WTC11 (cell line): ENCODE data around the gene FITM2. TPM values are rescaled to one million over a fixed set of nuclear protein-coding genes. Genes with fewer than 3 reads are reported as not detected.

ENCODE experiments used
- ATAC-seq: fragments of 200-7000 bp; cut with Tn5 transposase; 2 replicates; pipeline ENCODE4 v1.10.0; 2021; ENCODE audit warnings: mild to moderate bottlenecking, moderate library complexity
- CTCF ChIA-PET: fragments of 300-600 bp; sonication (Branson Sonifier 250); formaldehyde crosslinking; loops from one replicate; lab custom pipeline; 2021; ENCODE audit warnings: antibody characterized with exemption; lab: Charles Lee
- POLR2A ChIA-PET: fragments of 350-600 bp; sonication (Branson Sonifier 250); formaldehyde crosslinking; loops from one replicate; lab custom pipeline; 2021; ENCODE audit warnings: antibody characterized with exemption; lab: Charles Lee
- DNase-seq: peaks from one replicate; pipeline ENCODE4 v3.0.0; 2021; ENCODE audit warnings: low spot score
- H3K27ac Mint-ChIP-seq: 2 replicates; pipeline ENCODE4 v1.8.0; 2021; ENCODE audit warnings: mixed read lengths
- H3K27me3 Mint-ChIP-seq: 2 replicates; pipeline ENCODE4 v1.8.0; 2021; ENCODE audit warnings: low read depth, mild to moderate bottlenecking, moderate library complexity, mixed read lengths
- H3K36me3 Mint-ChIP-seq: 2 replicates; pipeline ENCODE4 v1.8.0; 2021; ENCODE audit warnings: mixed read lengths
- H3K4me1 Mint-ChIP-seq: 2 replicates; pipeline ENCODE4 v1.8.0; 2022; ENCODE audit warnings: mixed read lengths
- H3K4me3 Mint-ChIP-seq: 2 replicates; pipeline ENCODE4 v1.8.0; 2021; ENCODE audit warnings: mild to moderate bottlenecking, moderate library complexity, mixed read lengths
- H3K9me3 Mint-ChIP-seq: 2 replicates; pipeline ENCODE4 v1.8.0; 2021; ENCODE audit warnings: mixed read lengths
- GTF2I ChIP-seq: fragments of 250-450 bp; sonication (Bioruptor Pico); conservative IDR thresholded peaks from 2 replicates; pipeline ENCODE4 v1.4.0; 2021; ENCODE audit warnings: mild to moderate bottlenecking
- HMGA2 ChIP-seq: fragments of 250-450 bp; sonication (Bioruptor Pico); IDR thresholded peaks from 2 replicates; pipeline ENCODE4 v1.4.0; 2021; ENCODE audit warnings: mild to moderate bottlenecking, moderate library complexity
- JAZF1 ChIP-seq: fragments of 250-450 bp; sonication (Bioruptor Pico); IDR thresholded peaks from 2 replicates; pipeline ENCODE4 v1.9.0; 2021; ENCODE audit warnings: moderate library complexity, mild to moderate bottlenecking, inconsistent platforms
- RORB ChIP-seq: fragments of 250-450 bp; sonication (Bioruptor Pico); IDR thresholded peaks from 2 replicates; pipeline ENCODE4 v1.9.0; 2021; ENCODE audit warnings: mild to moderate bottlenecking
- ZNF423 ChIP-seq: fragments of 250-450 bp; sonication (Bioruptor Pico); IDR thresholded peaks from 2 replicates; pipeline ENCODE4 v2.1.2; 2022; ENCODE audit warnings: mild to moderate bottlenecking, moderate library complexity
- total RNA-seq: library from RNA; stranded (reverse); gene quantifications from 3 replicates; pipeline ENCODE4 v1.2.3, GENCODE V29; 2021
- TF ChIP-seq, protein P1 (sequence below): fragments of 250-450 bp; sonication (Bioruptor Pico); IDR thresholded peaks from 2 replicates; pipeline ENCODE4 v1.9.0; 2021; ENCODE audit warnings: mild to moderate bottlenecking
- TF ChIP-seq, protein P2 (sequence below): sonication (generic); formaldehyde crosslinking; IDR thresholded peaks from 2 replicates; pipeline ENCODE4 v1.8.0; 2022; ENCODE audit warnings: mild to moderate bottlenecking, missing genetic modification reagents
- TF ChIP-seq, protein P3 (sequence below): fragments of 200-600 bp; IDR thresholded peaks from 2 replicates; pipeline ENCODE4 v1.8.0; 2022; ENCODE audit warnings: antibody characterized with exemption
- TF ChIP-seq, protein P4 (sequence below): fragments of 250-450 bp; sonication (Bioruptor Pico); IDR thresholded peaks from 2 replicates; pipeline ENCODE4 v1.9.0; 2021; ENCODE audit warnings: mild to moderate bottlenecking, borderline replicate concordance

FITM2 gene
- total RNA-seq, 1 experiment from 2014 or later: 2.0 TPM

DNA sequence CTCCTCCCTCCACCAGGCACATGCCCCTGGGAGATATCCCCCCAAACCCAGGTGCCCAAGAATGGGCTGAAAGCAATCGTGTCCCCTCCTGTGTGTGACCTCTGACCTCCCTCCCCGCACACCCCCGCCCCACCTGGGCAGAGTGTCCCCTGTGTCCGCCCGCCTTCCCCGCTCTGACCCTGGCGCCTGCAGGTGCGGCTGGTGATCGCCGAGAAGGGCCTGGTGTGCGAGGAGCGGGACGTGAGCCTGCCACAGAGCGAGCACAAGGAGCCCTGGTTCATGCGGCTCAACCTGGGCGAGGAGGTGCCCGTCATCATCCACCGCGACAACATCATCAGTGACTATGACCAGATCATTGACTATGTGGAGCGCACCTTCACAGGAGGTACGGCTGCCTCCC, 54.0 kb downstream of the FITM2 start (continued):
- TF ChIP-seq, protein P1, sequence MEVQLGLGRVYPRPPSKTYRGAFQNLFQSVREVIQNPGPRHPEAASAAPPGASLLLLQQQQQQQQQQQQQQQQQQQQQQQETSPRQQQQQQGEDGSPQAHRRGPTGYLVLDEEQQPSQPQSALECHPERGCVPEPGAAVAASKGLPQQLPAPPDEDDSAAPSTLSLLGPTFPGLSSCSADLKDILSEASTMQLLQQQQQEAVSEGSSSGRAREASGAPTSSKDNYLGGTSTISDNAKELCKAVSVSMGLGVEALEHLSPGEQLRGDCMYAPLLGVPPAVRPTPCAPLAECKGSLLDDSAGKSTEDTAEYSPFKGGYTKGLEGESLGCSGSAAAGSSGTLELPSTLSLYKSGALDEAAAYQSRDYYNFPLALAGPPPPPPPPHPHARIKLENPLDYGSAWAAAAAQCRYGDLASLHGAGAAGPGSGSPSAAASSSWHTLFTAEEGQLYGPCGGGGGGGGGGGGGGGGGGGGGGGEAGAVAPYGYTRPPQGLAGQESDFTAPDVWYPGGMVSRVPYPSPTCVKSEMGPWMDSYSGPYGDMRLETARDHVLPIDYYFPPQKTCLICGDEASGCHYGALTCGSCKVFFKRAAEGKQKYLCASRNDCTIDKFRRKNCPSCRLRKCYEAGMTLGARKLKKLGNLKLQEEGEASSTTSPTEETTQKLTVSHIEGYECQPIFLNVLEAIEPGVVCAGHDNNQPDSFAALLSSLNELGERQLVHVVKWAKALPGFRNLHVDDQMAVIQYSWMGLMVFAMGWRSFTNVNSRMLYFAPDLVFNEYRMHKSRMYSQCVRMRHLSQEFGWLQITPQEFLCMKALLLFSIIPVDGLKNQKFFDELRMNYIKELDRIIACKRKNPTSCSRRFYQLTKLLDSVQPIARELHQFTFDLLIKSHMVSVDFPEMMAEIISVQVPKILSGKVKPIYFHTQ (CRISPR knock-in tag): no peak
- no peak for TF ChIP-seq JAZF1 (CRISPR knock-in tag)

DNA sequence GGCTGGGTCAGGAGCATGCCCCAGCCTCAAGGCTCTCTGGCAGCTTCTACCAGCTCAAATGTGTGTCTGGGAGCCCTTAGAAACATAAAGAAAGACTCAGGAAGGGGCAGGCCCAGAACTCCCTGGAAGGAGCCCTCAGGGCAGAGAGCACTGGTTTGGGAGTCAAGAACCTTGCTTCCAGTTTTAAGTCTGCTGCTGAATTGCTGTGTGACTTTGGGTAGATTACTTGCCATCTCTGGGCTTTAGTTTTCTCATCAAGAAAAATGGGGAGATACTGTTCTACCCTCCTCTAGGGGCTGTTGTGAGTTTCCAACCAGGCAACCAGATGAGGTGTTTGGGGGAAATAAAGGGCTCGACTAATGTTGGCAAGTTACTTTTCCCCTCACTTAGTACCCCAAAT, 55.1 kb downstream of the FITM2 start:
- no peak for ATAC-seq
- no peaks in the 10 kb centered on the region for H3K9me3 Mint-ChIP-seq
- no peak overlapping the region for H3K27ac Mint-ChIP-seq
- 0 out of 2 replicates have a peak, but pooled peaks have one; percentile 29 for TF ChIP-seq GTF2I (CRISPR knock-in tag)
- TF ChIP-seq, protein P2, sequence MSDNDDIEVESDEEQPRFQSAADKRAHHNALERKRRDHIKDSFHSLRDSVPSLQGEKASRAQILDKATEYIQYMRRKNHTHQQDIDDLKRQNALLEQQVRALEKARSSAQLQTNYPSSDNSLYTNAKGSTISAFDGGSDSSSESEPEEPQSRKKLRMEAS (CRISPR knock-in tag): no peak
- TF ChIP-seq, all 79 proteins: peak for 1
- no peak for DNase-seq
- POLR2A ChIA-PET: interaction anchor here (0.8 kb wide), 1 partner anchor 32 kb away, joined by 3 read pairs; no protein-coding TSS in a partner anchor
- no peaks in the 10 kb centered on the region for H3K36me3 Mint-ChIP-seq
- H3K4me3 Mint-ChIP-seq: no peak overlapping the region
- CTCF ChIA-PET: interaction anchor here (1.0 to 4.3 kb wide), 3 partner anchors 33 to 137 kb away, joined by 3 to 22 read pairs (median 4); no protein-coding TSS in a partner anchor
- H3K4me1 Mint-ChIP-seq: peaks cover 6% of the 10 kb centered on the region
- no peaks in the 10 kb centered on the region for H3K27me3 Mint-ChIP-seq

DNA sequence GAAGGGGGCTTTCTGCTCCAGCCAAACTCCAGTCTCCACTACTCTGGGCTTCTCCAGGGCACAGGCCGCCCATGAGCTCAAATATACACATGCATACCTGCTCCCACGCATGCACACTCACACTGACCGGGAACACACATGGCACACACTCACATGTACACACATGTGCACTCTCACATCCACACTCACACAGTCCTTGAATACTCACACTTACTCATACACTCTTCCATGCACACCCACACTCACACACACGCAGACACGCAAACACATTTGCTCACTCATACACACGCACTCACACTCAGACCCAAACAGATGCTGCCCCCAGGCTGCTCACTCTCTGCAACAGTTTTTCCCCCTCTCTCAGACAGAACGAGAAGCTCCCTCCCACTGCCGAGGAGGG, 56.9 kb downstream of the FITM2 start:
- Mint-ChIP-seq H3K9me3 (no peaks in the 10 kb centered on the region), H3K27ac (no peak overlapping the region), H3K4me3 (no peak overlapping the region), H3K4me1 (peaks cover 6% of the 10 kb centered on the region), H3K36me3 (no peaks in the 10 kb centered on the region), H3K27me3 (no peaks in the 10 kb centered on the region)
- POLR2A ChIA-PET: no interaction called here
- ATAC-seq: no peak
- no peak for DNase-seq
- CTCF ChIA-PET: interaction anchor here (1.0 to 4.3 kb wide), 9 partner anchors 10 to 131 kb away, joined by 3 to 25 read pairs (median 7); partner anchors contain the start of gene FITM2
- TF ChIP-seq, protein P3, sequence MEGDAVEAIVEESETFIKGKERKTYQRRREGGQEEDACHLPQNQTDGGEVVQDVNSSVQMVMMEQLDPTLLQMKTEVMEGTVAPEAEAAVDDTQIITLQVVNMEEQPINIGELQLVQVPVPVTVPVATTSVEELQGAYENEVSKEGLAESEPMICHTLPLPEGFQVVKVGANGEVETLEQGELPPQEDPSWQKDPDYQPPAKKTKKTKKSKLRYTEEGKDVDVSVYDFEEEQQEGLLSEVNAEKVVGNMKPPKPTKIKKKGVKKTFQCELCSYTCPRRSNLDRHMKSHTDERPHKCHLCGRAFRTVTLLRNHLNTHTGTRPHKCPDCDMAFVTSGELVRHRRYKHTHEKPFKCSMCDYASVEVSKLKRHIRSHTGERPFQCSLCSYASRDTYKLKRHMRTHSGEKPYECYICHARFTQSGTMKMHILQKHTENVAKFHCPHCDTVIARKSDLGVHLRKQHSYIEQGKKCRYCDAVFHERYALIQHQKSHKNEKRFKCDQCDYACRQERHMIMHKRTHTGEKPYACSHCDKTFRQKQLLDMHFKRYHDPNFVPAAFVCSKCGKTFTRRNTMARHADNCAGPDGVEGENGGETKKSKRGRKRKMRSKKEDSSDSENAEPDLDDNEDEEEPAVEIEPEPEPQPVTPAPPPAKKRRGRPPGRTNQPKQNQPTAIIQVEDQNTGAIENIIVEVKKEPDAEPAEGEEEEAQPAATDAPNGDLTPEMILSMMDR: no peak
- TF ChIP-seq RORB (no peak), HMGA2 (CRISPR knock-in tag) (no peak), ZNF423 (no peak)

DNA sequence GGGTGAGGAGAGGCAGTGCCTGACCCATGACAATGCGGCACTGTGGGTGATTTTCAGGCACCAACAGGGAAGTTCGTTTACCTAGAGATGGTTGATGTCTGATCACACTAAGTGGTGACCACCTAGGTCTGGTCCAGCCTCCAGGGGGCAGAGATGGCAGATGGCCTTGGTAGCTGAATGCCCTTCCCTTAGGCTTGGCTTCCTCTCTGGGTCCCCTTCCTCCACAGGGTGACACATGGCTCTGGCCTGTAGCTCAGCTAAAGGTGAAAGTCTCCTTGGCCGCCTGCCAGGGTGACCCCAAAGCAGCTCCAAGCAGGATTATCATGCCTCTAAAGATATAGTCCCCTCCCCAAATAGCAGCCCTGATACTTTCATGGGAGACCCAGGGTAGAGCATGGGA, 57.5 kb downstream of the FITM2 start:
- Mint-ChIP-seq H3K36me3 (no peaks in the 10 kb centered on the region), H3K27me3 (no peaks in the 10 kb centered on the region), H3K4me1 (peaks cover 6% of the 10 kb centered on the region), H3K27ac (no peak overlapping the region), H3K4me3 (no peak overlapping the region)
- CTCF ChIA-PET: interaction anchor here (0.5 to 4.3 kb wide), 10 partner anchors 11 to 413 kb away, joined by 3 to 25 read pairs (median 6); partner anchors contain the start of gene FITM2
- peak; percentile 82 for ATAC-seq
- TF ChIP-seq, protein P4, sequence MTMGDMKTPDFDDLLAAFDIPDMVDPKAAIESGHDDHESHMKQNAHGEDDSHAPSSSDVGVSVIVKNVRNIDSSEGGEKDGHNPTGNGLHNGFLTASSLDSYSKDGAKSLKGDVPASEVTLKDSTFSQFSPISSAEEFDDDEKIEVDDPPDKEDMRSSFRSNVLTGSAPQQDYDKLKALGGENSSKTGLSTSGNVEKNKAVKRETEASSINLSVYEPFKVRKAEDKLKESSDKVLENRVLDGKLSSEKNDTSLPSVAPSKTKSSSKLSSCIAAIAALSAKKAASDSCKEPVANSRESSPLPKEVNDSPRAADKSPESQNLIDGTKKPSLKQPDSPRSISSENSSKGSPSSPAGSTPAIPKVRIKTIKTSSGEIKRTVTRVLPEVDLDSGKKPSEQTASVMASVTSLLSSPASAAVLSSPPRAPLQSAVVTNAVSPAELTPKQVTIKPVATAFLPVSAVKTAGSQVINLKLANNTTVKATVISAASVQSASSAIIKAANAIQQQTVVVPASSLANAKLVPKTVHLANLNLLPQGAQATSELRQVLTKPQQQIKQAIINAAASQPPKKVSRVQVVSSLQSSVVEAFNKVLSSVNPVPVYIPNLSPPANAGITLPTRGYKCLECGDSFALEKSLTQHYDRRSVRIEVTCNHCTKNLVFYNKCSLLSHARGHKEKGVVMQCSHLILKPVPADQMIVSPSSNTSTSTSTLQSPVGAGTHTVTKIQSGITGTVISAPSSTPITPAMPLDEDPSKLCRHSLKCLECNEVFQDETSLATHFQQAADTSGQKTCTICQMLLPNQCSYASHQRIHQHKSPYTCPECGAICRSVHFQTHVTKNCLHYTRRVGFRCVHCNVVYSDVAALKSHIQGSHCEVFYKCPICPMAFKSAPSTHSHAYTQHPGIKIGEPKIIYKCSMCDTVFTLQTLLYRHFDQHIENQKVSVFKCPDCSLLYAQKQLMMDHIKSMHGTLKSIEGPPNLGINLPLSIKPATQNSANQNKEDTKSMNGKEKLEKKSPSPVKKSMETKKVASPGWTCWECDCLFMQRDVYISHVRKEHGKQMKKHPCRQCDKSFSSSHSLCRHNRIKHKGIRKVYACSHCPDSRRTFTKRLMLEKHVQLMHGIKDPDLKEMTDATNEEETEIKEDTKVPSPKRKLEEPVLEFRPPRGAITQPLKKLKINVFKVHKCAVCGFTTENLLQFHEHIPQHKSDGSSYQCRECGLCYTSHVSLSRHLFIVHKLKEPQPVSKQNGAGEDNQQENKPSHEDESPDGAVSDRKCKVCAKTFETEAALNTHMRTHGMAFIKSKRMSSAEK (CRISPR knock-in tag): no peak
- TF ChIP-seq, all 79 proteins: peak for 0
- POLR2A ChIA-PET: no interaction called here
- no peaks in the 10 kb centered on the region for H3K9me3 Mint-ChIP-seq
- DNase-seq: peak; percentile 22

Other genes with a start within 250 kb of the FITM2 start
- 0.81 to 1.1 TPM (median 0.94 TPM) in 3 replicates for gene JPH2, start 124.0 kb downstream of the FITM2 start, total RNA-seq
- gene OSER1, start 100.4 kb downstream of the FITM2 start, total RNA-seq: 21.4 to 24.3 TPM (median 21.8 TPM) in 3 replicates
- 7.5 to 10.3 TPM (median 8.8 TPM) in 3 replicates for gene GDAP1L1, start 63.9 kb downstream of the FITM2 start, total RNA-seq
- gene R3HDML, start 25.8 kb upstream of the FITM2 start, total RNA-seq: not detected in 3 replicates
- gene HNF4A, start 44.5 kb upstream of the FITM2 start, total RNA-seq: 0.15 to 0.37 TPM (median 0.21 TPM) in 3 replicates
- gene TTPAL, start 164.7 kb upstream of the FITM2 start, total RNA-seq: 10.3 to 16.5 TPM (median 13.7 TPM) in 3 replicates
- gene SERINC3, start 210.9 kb upstream of the FITM2 start, total RNA-seq: 38.2 to 41.3 TPM (median 38.6 TPM) in 3 replicates